CD14-positive monocyte (primary cell): Measurements from ENCODE around the gene OR6B3. TPM values are rescaled to one million over a fixed set of nuclear protein-coding genes. Genes with fewer than 3 reads are reported as not detected.

ENCODE experiments used
- DNase-seq, 3 donors: peaks; one replicate each; pipeline ENCODE4 v3.0.0-alpha.2; 2011 to 2022
- H2AFZ ChIP-seq: 2 replicates; pipeline ENCODE4 v1.6.0; 2012; ENCODE audit warnings: mild to moderate bottlenecking, low read depth, low read length, inconsistent platforms; ENCODE audit not compliant: insufficient read depth, poor library complexity, severe bottlenecking
- H3K27ac ChIP-seq, 2 donors: 1 replicate in 1 of 2; 2 replicates in 1 of 2; pipeline ENCODE4 v1.5.1; 2012 to 2013; ENCODE audit warnings: low read length in 2 of 2, control low read depth in 1 of 2, inconsistent platforms in 1 of 2, low read depth in 1 of 2, mild to moderate bottlenecking in 1 of 2
- H3K27me3 ChIP-seq, 2 donors: one replicate each; pipeline versions ENCODE4 v1.6.0 to v1.6.1; 2011 to 2013; ENCODE audit warnings: low read length in 2 of 2; ENCODE audit not compliant: control insufficient read depth in 2 of 2, insufficient read depth in 2 of 2
- H3K36me3 ChIP-seq, 2 donors: replicated peaks in 1 of 2; 1 replicate in 1 of 2; 2 replicates in 1 of 2; pipeline versions ENCODE4 v1.5.1 to v1.6.1; 2012 to 2013; ENCODE audit warnings: low read length in 2 of 2, control low read depth in 1 of 2, inconsistent platforms in 1 of 2, mild to moderate bottlenecking in 1 of 2; ENCODE audit not compliant: insufficient read depth in 2 of 2, control insufficient read depth in 1 of 2
- H3K4me1 ChIP-seq, 2 donors: 1 replicate in 1 of 2; 2 replicates in 1 of 2; pipeline versions ENCODE4 v1.5.1 to v1.6.1; 2012 to 2013; ENCODE audit warnings: low read length in 2 of 2, control low read depth in 1 of 2, inconsistent platforms in 1 of 2, mild to moderate bottlenecking in 1 of 2, moderate library complexity in 1 of 2; ENCODE audit not compliant: insufficient read depth in 2 of 2, control insufficient read depth in 1 of 2
- H3K4me2 ChIP-seq: replicated peaks from 2 replicates; pipeline ENCODE3; 2012; ENCODE audit warnings: low read length, moderate library complexity, mild to moderate bottlenecking; ENCODE audit not compliant: poor library complexity, severe bottlenecking; ENCODE audit errors: extremely low read depth
- H3K4me3 ChIP-seq, 3 experiments: fragments of 200-600 bp in 1 of 3; sonication (generic) in 1 of 3; replicated peaks in 1 of 3; 1 replicate in 2 of 3; 2 replicates in 1 of 3; pipeline ENCODE4 v1.5.1; 2011 to 2013; ENCODE audit warnings: low read length in 3 of 3, mild to moderate bottlenecking in 3 of 3, control low read depth in 2 of 3, low read depth in 2 of 3, inconsistent platforms in 1 of 3, moderate library complexity in 1 of 3
- H3K79me2 ChIP-seq: 2 replicates; pipeline ENCODE4 v1.6.0; 2012; ENCODE audit warnings: mild to moderate bottlenecking, control low read depth, inconsistent platforms, low read length, moderate library complexity; ENCODE audit not compliant: insufficient read depth
- H3K9ac ChIP-seq: 2 replicates; pipeline ENCODE4 v1.6.0; 2017; ENCODE audit warnings: low read length, mild to moderate bottlenecking; ENCODE audit not compliant: insufficient read depth, poor library complexity, severe bottlenecking
- H3K9me3 ChIP-seq, 2 donors: replicated peaks in 1 of 2; 1 replicate in 1 of 2; 2 replicates in 1 of 2; pipeline versions ENCODE4 v1.5.1 to v1.6.1; 2012 to 2013; ENCODE audit warnings: low read length in 2 of 2, control low read depth in 1 of 2; ENCODE audit not compliant: control insufficient read depth in 1 of 2, insufficient read depth in 1 of 2
- H4K20me1 ChIP-seq: 2 replicates; pipeline ENCODE4 v1.6.0; 2012; ENCODE audit warnings: mild to moderate bottlenecking, low read length, control low read depth, moderate library complexity; ENCODE audit not compliant: insufficient read depth
- H3K27ac Mint-ChIP-seq, 7 donors: one replicate each; pipeline ENCODE4 v1.8.0; 2020; ENCODE audit warnings: mild to moderate bottlenecking in 7 of 7, mixed read lengths in 7 of 7, moderate library complexity in 6 of 7, inconsistent platforms in 2 of 7
- H3K27me3 Mint-ChIP-seq, 3 donors: one replicate each; pipeline ENCODE4 v1.8.0; 2021 to 2022; ENCODE audit warnings: low read depth in 3 of 3, mild to moderate bottlenecking in 3 of 3, mixed read lengths in 3 of 3, moderate library complexity in 3 of 3, inconsistent platforms in 1 of 3
- H3K36me3 Mint-ChIP-seq, 2 donors: one replicate each; pipeline ENCODE4 v1.8.0; 2020; ENCODE audit warnings: mixed read lengths in 2 of 2, inconsistent platforms in 1 of 2, mild to moderate bottlenecking in 1 of 2
- H3K4me1 Mint-ChIP-seq: one replicate; pipeline ENCODE4 v1.8.0; 2020; ENCODE audit warnings: mild to moderate bottlenecking, mixed read lengths
- H3K4me3 Mint-ChIP-seq, 2 donors: one replicate each; pipeline ENCODE4 v1.8.0; 2020; ENCODE audit warnings: mild to moderate bottlenecking in 2 of 2, mixed read lengths in 2 of 2, moderate library complexity in 1 of 2
- H3K9me3 Mint-ChIP-seq, 7 donors: one replicate each; pipeline ENCODE4 v1.8.0; 2020 to 2022; ENCODE audit warnings: mixed read lengths in 7 of 7, mild to moderate bottlenecking in 6 of 7, moderate library complexity in 6 of 7, inconsistent platforms in 2 of 7
- CTCF ChIP-seq: fragments of 200-600 bp; IDR thresholded peaks from one replicate; pipeline ENCODE4 v1.8.0; 2022; ENCODE audit warnings: antibody characterized with exemption, mild to moderate bottlenecking
- WGBS: methylation state at CpG from one replicate; pipeline ENCODE4 v1.1.5; 2013; ENCODE audit warnings: missing lambda C conversion rate; ENCODE audit not compliant: insufficient coverage; 5-methylcytosine and 5-hydroxymethylcytosine counted together
- intact Hi-C, 2 donors: fragments of 100-400 bp; cut with micrococcal nuclease; formaldehyde crosslinking; loops; one replicate each; pipeline versions ENCODE4 v1.15.0 to v1.15.1; 2023
- polyA plus RNA-seq, 3 donors: library from polyadenylated mRNA; depleted of rRNA in 1 of 3; unstranded in 2 of 3; stranded (reverse) in 1 of 3; fragments of 300-500 nt in 2 of 3; fragments of >200 nt in 1 of 3; fragmentation: Illumina TruSeq in 2 of 3; gene quantifications; 1 replicate in 2 of 3; 2 replicates in 1 of 3; pipeline ENCODE4 v1.2.3, GENCODE V29; 2012 to 2021

The OR6B3 gene
- polyA plus RNA-seq, 3 donors = not detected

DNA sequence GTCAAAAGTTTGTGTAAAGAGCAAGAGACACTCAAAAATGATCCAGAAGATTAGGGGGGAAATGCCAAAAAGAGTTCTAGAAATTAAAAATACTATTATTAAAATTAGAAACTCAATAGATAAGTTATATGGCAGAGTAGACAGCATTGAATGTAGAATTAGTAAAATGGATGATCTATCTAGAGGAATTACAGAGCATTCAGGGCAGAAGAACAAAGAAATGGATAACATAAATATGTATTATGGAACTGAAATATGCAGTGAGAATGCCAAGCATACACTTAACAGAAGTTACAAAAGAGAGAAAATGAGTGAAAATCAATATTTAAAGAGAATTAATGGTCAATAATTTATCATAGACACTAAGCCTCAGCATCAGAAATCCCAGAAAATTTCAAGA is 33.2 kb upstream of the OR6B3 start:
- Mint-ChIP-seq H3K27ac (no peak overlapping the region), H3K9me3 (peaks cover 8 to 21% (median 14%) of the 10 kb centered on the region in 7 donors), H3K4me1 (no peaks in the 10 kb centered on the region), H3K4me3 (no peak overlapping the region), H3K27me3 (peaks cover 7 to 32% (median 8%) of the 10 kb centered on the region in 3 donors), H3K36me3 (no peaks in the 10 kb centered on the region)
- no peak overlapping the region for H3K4me2 ChIP-seq
- peaks cover 4 to 11% of the 10 kb centered on the region in 2 donors for H3K9me3 ChIP-seq
- no peak for DNase-seq
- H3K27ac ChIP-seq = no peak overlapping the region
- no peak overlapping the region for H3K9ac ChIP-seq
- H3K4me3 ChIP-seq = no peak overlapping the region
- H3K4me1 ChIP-seq = no peaks in the 10 kb centered on the region
- H3K36me3 ChIP-seq = no peaks in the 10 kb centered on the region
- no peak for TF ChIP-seq CTCF
- no peaks in the 10 kb centered on the region for H4K20me1 ChIP-seq
- H3K27me3 ChIP-seq = peaks cover 0 to 6% of the 10 kb centered on the region in 2 donors
- H3K79me2 ChIP-seq = no peaks in the 10 kb centered on the region
- H2AFZ ChIP-seq = no peak overlapping the region
- intact Hi-C loops = no loop called here

DNA sequence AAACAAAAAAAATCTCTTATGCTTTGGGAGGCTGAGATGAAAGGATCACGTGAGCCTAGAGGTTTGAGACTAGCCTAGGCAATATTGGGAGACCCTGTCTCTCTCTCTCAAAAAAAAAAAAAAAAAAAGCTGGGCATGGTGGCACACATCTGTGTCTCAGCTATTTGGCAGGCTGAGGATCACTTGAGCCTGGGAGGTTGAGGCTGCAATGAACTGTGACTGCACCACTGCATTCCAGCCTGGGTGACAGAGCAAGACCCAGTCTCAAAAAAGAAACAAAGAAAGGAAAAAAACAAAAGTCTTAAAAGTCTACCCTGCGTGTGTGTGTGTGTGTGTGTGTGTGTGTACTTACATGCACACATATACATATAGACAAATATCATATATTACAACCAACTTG is 25.3 kb upstream of the OR6B3 start:
- no CpG with 5 or more reads among the region's 2 CpGs for WGBS
- Mint-ChIP-seq H3K27ac (no peak overlapping the region), H3K9me3 (peaks cover 3 to 20% (median 12%) of the 10 kb centered on the region in 7 donors), H3K27me3 (peaks cover 5 to 13% (median 6%) of the 10 kb centered on the region in 3 donors), H3K36me3 (no peaks in the 10 kb centered on the region), H3K4me3 (no peak overlapping the region), H3K4me1 (no peaks in the 10 kb centered on the region)
- Histone ChIP-seq H3K9ac (no peak overlapping the region), H3K27me3 (peaks cover 0 to 3% of the 10 kb centered on the region in 2 donors), H3K9me3 (peaks cover 0 to 5% of the 10 kb centered on the region in 2 donors), H3K4me2 (no peak overlapping the region), H4K20me1 (no peaks in the 10 kb centered on the region), H3K4me1 (no peaks in the 10 kb centered on the region), H3K27ac (no peak overlapping the region), H3K36me3 (no peaks in the 10 kb centered on the region), H2AFZ (no peak overlapping the region), H3K4me3 (no peak overlapping the region), H3K79me2 (no peaks in the 10 kb centered on the region)
- no peak for DNase-seq
- intact Hi-C loops = no loop called here
- no peak for TF ChIP-seq CTCF
